Gastrocnemius medialis (tissue), 4 donors: ENCODE measurements around the gene CLN6. TPM values are rescaled to one million over a fixed set of nuclear protein-coding genes. Genes with fewer than 3 reads are reported as not detected.

Source experiments
- ATAC-seq, 2 donors: fragments of 150-250 bp; one replicate each; pipeline ENCODE4 v1.9.1; 2016
- DNase-seq, 2 donors: peaks; one replicate each; pipeline ENCODE4 v3.0.0-alpha.2; 2019
- H3K27ac ChIP-seq, 4 donors: fragments of 200-600 bp; sonication (generic); 1 replicate in 1 of 4; 2 replicates in 3 of 4; pipeline ENCODE4 v1.5.1; 2016 to 2018; ENCODE audit warnings: mild to moderate bottlenecking in 2 of 4, moderate library complexity in 1 of 4
- H3K27me3 ChIP-seq, 3 donors: fragments of 200-600 bp; sonication (generic) in 2 of 3; 1 replicate in 1 of 3; 2 replicates in 2 of 3; pipeline versions ENCODE4 v1.5.1 to v1.6.0; 2016 to 2019; ENCODE audit warnings: mild to moderate bottlenecking in 1 of 3, moderate library complexity in 1 of 3
- H3K36me3 ChIP-seq, 2 donors: fragments of 200-600 bp; sonication (generic) in 1 of 2; one replicate each; pipeline ENCODE4 v1.5.1; 2017 to 2018
- H3K4me1 ChIP-seq, 2 donors: fragments of 200-600 bp; sonication (generic) in 1 of 2; one replicate each; pipeline ENCODE4 v1.5.1; 2016 to 2017; ENCODE audit warnings: mild to moderate bottlenecking in 2 of 2
- H3K4me3 ChIP-seq, 4 donors: fragments of 200-600 bp; sonication (generic) in 3 of 4; 1 replicate in 1 of 4; 2 replicates in 3 of 4; pipeline ENCODE4 v1.5.1; 2016 to 2019; ENCODE audit warnings: mild to moderate bottlenecking in 2 of 4
- H3K9me3 ChIP-seq, 3 donors: fragments of 200-600 bp; sonication (generic) in 2 of 3; 1 replicate in 1 of 3; 2 replicates in 2 of 3; pipeline ENCODE4 v1.5.1; 2016 to 2019
- POLR2A ChIP-seq, 2 donors: fragments of 450-650 bp; IDR thresholded peaks; one replicate each; pipeline ENCODE4 v1.6.1; 2017; ENCODE audit warnings: antibody characterized with exemption in 2 of 2, mild to moderate bottlenecking in 2 of 2, moderate library complexity in 2 of 2
- in situ Hi-C, 4 donors: fragments of 200-750 bp; cut with MboI; loops; one replicate each; pipeline versions ENCODE4 v1.15.0 to v1.8.0; 2017; ENCODE audit warnings: low sequenced_read_pairs in 4 of 4
- intact Hi-C: fragments of 100-400 bp; cut with DNase I; formaldehyde crosslinking; loops from one replicate; pipeline ENCODE4 v1.15.1; 2023; ENCODE audit warnings: low total_unique reads
- total RNA-seq, 4 donors: library from RNA; depleted of rRNA; stranded (reverse); fragments of >200 nt; gene quantifications; one replicate each; pipeline versions ENCODE4 v1.1.0 to v1.2.3, GENCODE V29; 2016
- TF ChIP-seq, protein P1 (sequence below), 5 experiments: fragments of 450-650 bp in 3 of 5; fragments of 200-600 bp in 2 of 5; sonication (generic) in 2 of 5; IDR thresholded peaks in 4 of 5; conservative IDR thresholded peaks in 1 of 5; 1 replicate in 4 of 5; 2 replicates in 1 of 5; pipeline ENCODE4 v1.5.1; 2016 to 2019; ENCODE audit warnings: antibody characterized with exemption in 5 of 5, mild to moderate bottlenecking in 3 of 5, moderate library complexity in 3 of 5

The CLN6 gene
- total RNA-seq, 4 donors from 2014 or later, result 17.1 to 18.9 (median 18.5) TPM

DNA sequence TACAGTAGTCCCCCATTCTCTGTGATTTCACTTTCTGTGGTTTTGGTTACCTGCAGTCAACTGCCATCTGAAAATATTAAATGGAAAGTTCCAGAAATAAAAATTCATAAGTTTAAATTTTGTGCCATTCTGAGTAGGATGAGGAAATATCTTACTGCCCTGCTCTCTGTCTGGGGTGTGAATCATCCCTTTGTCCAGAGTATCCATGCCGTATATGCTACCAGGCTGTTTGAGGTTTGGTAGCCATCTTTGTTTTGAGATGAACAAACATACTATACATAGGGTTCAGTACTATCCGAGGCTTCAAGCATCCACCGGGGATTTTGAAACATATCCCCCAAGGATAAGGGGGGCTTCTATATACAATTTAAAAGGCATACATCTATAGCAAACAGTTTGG, 31.7 kb upstream of the CLN6 start:
- intact Hi-C loops, result no loop called here
- in situ Hi-C loops, result no loop called here

DNA sequence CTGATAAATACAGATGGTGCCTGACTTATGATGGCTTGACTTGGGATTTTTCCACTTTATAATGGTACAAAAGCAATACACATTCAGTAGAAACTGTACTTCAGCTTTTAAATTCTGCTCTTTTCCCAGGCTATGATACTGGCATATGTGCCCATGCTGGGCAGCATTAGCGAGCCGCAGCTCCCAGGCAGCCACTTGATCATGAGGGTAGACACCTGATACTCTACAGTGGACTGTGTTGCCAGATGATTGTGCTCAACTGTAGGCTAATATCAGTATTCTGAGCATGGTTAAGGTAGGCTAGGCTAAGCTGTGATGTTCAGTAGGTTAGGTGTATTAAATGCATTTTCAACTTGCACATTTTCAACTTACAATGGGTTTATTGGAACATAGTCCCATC, 30.4 kb upstream of the CLN6 start:
- peak; percentile 66 to 67 for DNase-seq
- peak; percentile 72 to 74 for ATAC-seq
- in situ Hi-C loops, result loop anchor here in 1 of 4 donors (10.0 kb wide), 1 partner anchor 45 kb away; no protein-coding TSS in a partner anchor
- Histone ChIP-seq H3K27ac (peak overlapping the region; percentile 77 to 87 (median 82)), H3K27me3 (no peaks in the 10 kb centered on the region), H3K4me3 (no peak overlapping the region), H3K36me3 (no peaks in the 10 kb centered on the region), H3K4me1 (peaks cover 25 to 27% of the 10 kb centered on the region in 2 donors), H3K9me3 (no peaks in the 10 kb centered on the region)
- TF ChIP-seq POLR2A (IDR thresholded peaks at IDR 0.05), result peak in 1 of 2 donors; percentile 35
- TF ChIP-seq, protein P1, sequence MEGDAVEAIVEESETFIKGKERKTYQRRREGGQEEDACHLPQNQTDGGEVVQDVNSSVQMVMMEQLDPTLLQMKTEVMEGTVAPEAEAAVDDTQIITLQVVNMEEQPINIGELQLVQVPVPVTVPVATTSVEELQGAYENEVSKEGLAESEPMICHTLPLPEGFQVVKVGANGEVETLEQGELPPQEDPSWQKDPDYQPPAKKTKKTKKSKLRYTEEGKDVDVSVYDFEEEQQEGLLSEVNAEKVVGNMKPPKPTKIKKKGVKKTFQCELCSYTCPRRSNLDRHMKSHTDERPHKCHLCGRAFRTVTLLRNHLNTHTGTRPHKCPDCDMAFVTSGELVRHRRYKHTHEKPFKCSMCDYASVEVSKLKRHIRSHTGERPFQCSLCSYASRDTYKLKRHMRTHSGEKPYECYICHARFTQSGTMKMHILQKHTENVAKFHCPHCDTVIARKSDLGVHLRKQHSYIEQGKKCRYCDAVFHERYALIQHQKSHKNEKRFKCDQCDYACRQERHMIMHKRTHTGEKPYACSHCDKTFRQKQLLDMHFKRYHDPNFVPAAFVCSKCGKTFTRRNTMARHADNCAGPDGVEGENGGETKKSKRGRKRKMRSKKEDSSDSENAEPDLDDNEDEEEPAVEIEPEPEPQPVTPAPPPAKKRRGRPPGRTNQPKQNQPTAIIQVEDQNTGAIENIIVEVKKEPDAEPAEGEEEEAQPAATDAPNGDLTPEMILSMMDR (IDR thresholded peaks at IDR 0.05 in 4 of 5, conservative IDR thresholded peaks at IDR 0.05 in 1 of 5), result no peak
- intact Hi-C loops, result loop anchor here (1.0 kb wide), 1 partner anchor 11 kb away; no protein-coding TSS in a partner anchor

More for the DNA sequence above, 31.7 kb upstream of the CLN6 start:
- no peaks in the 10 kb centered on the region for H3K36me3 ChIP-seq
- no peak overlapping the region for H3K4me3 ChIP-seq
- peaks cover 24 to 25% of the 10 kb centered on the region in 2 donors for H3K4me1 ChIP-seq
- TF ChIP-seq, protein P1 (IDR thresholded peaks at IDR 0.05 in 4 of 5, conservative IDR thresholded peaks at IDR 0.05 in 1 of 5), result no peak
- TF ChIP-seq POLR2A (IDR thresholded peaks at IDR 0.05), result no peak
- H3K27ac ChIP-seq, result no peak overlapping the region
- DNase-seq (no peak), ATAC-seq (no peak)
- no peaks in the 10 kb centered on the region for H3K9me3 ChIP-seq
- H3K27me3 ChIP-seq, result no peaks in the 10 kb centered on the region

DNA sequence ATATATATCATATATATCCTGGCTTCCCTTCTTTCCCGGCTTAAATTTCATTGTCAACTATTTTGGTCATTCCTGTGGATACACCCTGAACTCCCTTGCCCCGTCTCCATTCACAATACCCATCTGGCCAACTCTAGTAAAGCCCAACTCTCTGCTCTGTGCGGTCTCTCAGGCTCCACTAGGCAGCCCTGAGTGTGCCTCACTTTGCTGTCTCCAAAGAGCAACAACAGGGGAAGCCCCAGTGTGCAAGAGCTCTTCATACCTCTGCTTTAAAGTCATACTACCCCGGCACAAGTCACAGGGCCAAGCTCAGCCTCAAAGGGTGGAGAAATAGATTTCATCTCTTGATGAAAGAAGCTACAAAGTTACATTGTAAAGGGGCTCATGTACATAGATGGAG, 29.2 kb upstream of the CLN6 start:
- Histone ChIP-seq H3K36me3 (no peaks in the 10 kb centered on the region), H3K4me1 (peaks cover 25 to 27% of the 10 kb centered on the region in 2 donors), H3K4me3 (no peak overlapping the region), H3K27me3 (no peaks in the 10 kb centered on the region), H3K27ac (peak overlapping the region; percentile 77 to 87 (median 82)), H3K9me3 (no peaks in the 10 kb centered on the region)
- ATAC-seq (peak; percentile 46 to 54), DNase-seq (peak in 1 of 2 donors; percentile 67)
- in situ Hi-C loops (loop anchor here in 1 of 4 donors (10.0 kb wide), 1 partner anchor 46 kb away; no protein-coding TSS in a partner anchor), intact Hi-C loops (no loop called here)
- peak in 1 of 2 donors; percentile 21 for TF ChIP-seq POLR2A (IDR thresholded peaks at IDR 0.05)
- TF ChIP-seq, protein P1 (IDR thresholded peaks at IDR 0.05 in 4 of 5, conservative IDR thresholded peaks at IDR 0.05 in 1 of 5), result no peak

DNA sequence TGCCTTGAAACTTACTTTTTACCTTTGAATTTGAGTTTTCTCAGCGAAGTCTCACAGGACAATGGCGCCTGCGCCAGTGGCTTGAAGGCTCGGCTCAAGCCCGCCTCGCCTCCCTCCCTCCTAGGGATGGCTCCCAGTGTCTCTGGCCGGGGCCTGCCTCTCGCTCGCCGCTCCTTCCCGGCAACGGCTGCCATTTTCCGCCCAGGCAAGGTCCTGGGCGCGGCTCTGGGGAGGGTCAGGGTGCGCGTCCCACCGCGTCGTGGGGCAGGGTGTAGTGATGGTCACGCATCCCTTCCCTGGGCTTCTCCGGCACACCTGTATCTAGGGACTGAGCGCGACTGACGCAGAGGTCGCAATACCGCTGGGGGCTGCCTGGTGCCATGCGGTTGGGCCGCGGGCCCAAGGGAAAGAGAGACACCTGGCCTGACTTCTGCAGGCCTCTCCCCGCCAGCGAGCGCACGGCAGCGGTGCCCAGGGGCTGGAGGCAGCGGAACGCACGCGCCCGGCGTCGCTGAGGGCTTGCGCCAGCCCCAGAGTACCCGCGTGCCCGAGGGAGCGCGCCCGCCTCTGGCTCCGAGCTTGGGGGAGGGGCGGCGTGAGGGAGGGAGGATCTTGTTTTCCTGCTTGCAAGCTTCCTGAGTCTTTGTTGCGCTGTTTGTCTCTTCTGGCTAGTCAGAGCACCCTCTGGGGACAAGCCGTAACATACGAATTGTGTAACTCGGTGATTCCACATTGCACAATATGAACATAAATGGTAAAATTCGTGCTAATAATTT, 27.3 kb upstream of the CLN6 start:
- TF ChIP-seq, protein P1 (IDR thresholded peaks at IDR 0.05 in 4 of 5, conservative IDR thresholded peaks at IDR 0.05 in 1 of 5), result no peak
- TF ChIP-seq POLR2A (IDR thresholded peaks at IDR 0.05), result peak; percentile 89 to 90
- H3K4me3 ChIP-seq, result peak overlapping the region; percentile 51 to 67 (median 58)
- no peaks in the 10 kb centered on the region for H3K9me3 ChIP-seq
- ATAC-seq (peak; percentile 88 to 90), DNase-seq (peak; percentile 94 to 96)
- in situ Hi-C loops (loop anchor here in 1 of 4 donors (10.0 kb wide), 1 partner anchor 48 kb away; no protein-coding TSS in a partner anchor), intact Hi-C loops (loop anchor here (1.0 to 2.0 kb wide), 2 partner anchors 15 to 34 kb away; no protein-coding TSS in a partner anchor)
- peak overlapping the region; percentile 92 to 98 (median 96) for H3K27ac ChIP-seq
- no peaks in the 10 kb centered on the region for H3K27me3 ChIP-seq
- no peaks in the 10 kb centered on the region for H3K36me3 ChIP-seq
- H3K4me1 ChIP-seq, result peaks cover 27 to 29% of the 10 kb centered on the region in 2 donors
